Mucosa of gallbladder (tissue), 1 donor: ENCODE results near the gene PLAAT5. TPM values are rescaled to one million over a fixed set of nuclear protein-coding genes. Genes with fewer than 3 reads are reported as not detected.

Experiments used
- DNase-seq: peaks from one replicate; pipeline ENCODE4 v3.0.0-alpha.2; 2020; ENCODE audit warnings: low spot score
- total RNA-seq: library from RNA; stranded (reverse); gene quantifications from one replicate; pipeline ENCODE4 v1.2.1, GENCODE V29; 2021
- donor health status: DM: no; HTN: no; CAD: no.

PLAAT5 gene
- total RNA-seq, 1 donor from 2014 or later: 1.7 TPM

- no peak for DNase-seq
These were observed 21.8 kb upstream of the PLAAT5 start for GRCh38 chr11:63512816-63513215.

GRCh38 chr11:63511048-63511748 lies 20.2 kb upstream of the PLAAT5 start:
- no peak for DNase-seq

GRCh38 chr11:63510360-63511047 lies 19.5 kb upstream of the PLAAT5 start:
- peak; percentile 62 for DNase-seq

- no peak for DNase-seq
These were observed 17.8 kb upstream of the PLAAT5 start for GRCh38 chr11:63508745-63509144.

- peak; percentile 57 for DNase-seq
These were observed 17.0 kb upstream of the PLAAT5 start for GRCh38 chr11:63508009-63508408.

GRCh38 chr11:63507511-63507910 lies 16.5 kb upstream of the PLAAT5 start:
- DNase-seq: no peak

GRCh38 chr11:63506876-63507275 lies 15.9 kb upstream of the PLAAT5 start:
- no peak for DNase-seq

- no peak for DNase-seq
These were observed 15.0 kb upstream of the PLAAT5 start, which contains the start of gene LGALS12 for GRCh38 chr11:63505857-63506528. TSS of gene LGALS12 (plus strand) at chr11:63506084. CDS start at chr11:63506459, 375 bp downstream.

GRCh38 chr11:63504933-63505586 lies 14.1 kb upstream of the PLAAT5 start:
- peak; percentile 72 for DNase-seq

- DNase-seq: no peak
These were observed 13.1 kb upstream of the PLAAT5 start for GRCh38 chr11:63504054-63504453.

- no peak for DNase-seq
These were observed 12.5 kb upstream of the PLAAT5 start for GRCh38 chr11:63503492-63503891.

- DNase-seq: no peak
These were observed 11.4 kb upstream of the PLAAT5 start for GRCh38 chr11:63502252-63502820.

- no peak for DNase-seq
These were observed 10.3 kb upstream of the PLAAT5 start for GRCh38 chr11:63501236-63501635.

- DNase-seq: no peak
These were observed 8.9 kb upstream of the PLAAT5 start for GRCh38 chr11:63499874-63500273.

- DNase-seq: no peak
These were observed 4.0 kb upstream of the PLAAT5 start for GRCh38 chr11:63494975-63495374.

- DNase-seq: no peak
These were observed 2.2 kb upstream of the PLAAT5 start for GRCh38 chr11:63493127-63493526.

GRCh38 chr11:63492441-63492840 lies 1.5 kb upstream of the PLAAT5 start:
- no peak for DNase-seq

GRCh38 chr11:63491636-63492372 lies 837 bp upstream of the PLAAT5 start:
- no peak for DNase-seq

GRCh38 chr11:63491240-63491587 lies 247 bp upstream of the PLAAT5 start:
- no peak for DNase-seq

- DNase-seq: no peak
These were observed 1.1 kb downstream of the PLAAT5 start for GRCh38 chr11:63489879-63490278.

- no peak for DNase-seq
These were observed 2.2 kb downstream of the PLAAT5 start for GRCh38 chr11:63488789-63489188.
